DND-41 (cell line): ENCODE data around the gene SLC9C2.

Source experiments
- EZH2 ChIP-seq: IDR thresholded peaks from 3 replicates; pipeline ENCODE4 v1.6.1; 2012; ENCODE audit warnings: borderline replicate concordance, low read depth, mild to moderate bottlenecking, moderate library complexity, low read length, inconsistent platforms; ENCODE audit not compliant: severe bottlenecking
- TF ChIP-seq, protein P1 (sequence below): IDR thresholded peaks from 2 replicates; pipeline ENCODE4 v1.5.1; 2012; ENCODE audit warnings: borderline replicate concordance, low read length, moderate library complexity, mild to moderate bottlenecking; ENCODE audit not compliant: poor library complexity, severe bottlenecking; ENCODE audit errors: extremely low read depth

DNA sequence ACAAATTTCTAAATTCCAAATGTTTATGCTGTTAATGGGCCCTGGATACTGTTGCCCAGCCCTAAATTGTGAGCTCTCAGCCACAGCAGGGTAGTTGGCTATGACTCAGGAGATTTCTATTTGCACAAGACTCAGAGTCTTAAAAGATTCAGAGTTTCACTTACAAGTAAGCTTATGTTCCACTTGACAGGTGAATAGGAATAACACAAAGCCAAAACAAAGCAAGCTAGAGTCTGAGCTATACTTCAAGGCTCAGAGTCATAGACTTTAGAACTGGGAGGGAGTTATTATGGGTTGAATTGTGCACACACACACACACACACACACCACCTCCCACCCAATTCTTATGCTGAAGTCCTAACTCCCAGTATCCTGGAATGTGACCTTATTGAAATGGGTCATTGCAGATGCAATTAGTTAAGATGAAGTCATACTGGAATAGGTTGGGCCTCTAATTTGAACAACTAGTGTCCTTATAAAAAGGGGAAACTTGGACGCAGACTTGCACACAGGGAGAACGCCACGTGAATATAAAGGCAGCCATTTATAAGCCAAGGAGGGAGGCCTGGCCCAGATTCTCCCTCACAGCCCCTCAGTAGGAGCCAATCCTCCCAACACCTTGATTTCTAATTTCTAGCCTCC is 95.5 kb downstream of the SLC9C2 start:
- TF ChIP-seq, protein P1, sequence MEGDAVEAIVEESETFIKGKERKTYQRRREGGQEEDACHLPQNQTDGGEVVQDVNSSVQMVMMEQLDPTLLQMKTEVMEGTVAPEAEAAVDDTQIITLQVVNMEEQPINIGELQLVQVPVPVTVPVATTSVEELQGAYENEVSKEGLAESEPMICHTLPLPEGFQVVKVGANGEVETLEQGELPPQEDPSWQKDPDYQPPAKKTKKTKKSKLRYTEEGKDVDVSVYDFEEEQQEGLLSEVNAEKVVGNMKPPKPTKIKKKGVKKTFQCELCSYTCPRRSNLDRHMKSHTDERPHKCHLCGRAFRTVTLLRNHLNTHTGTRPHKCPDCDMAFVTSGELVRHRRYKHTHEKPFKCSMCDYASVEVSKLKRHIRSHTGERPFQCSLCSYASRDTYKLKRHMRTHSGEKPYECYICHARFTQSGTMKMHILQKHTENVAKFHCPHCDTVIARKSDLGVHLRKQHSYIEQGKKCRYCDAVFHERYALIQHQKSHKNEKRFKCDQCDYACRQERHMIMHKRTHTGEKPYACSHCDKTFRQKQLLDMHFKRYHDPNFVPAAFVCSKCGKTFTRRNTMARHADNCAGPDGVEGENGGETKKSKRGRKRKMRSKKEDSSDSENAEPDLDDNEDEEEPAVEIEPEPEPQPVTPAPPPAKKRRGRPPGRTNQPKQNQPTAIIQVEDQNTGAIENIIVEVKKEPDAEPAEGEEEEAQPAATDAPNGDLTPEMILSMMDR, result no peak
- no peak for TF ChIP-seq EZH2
